Natural killer cell (primary cell): ENCODE data around the gene SLFNL1. TPM values are rescaled to one million over a fixed set of nuclear protein-coding genes. Genes with fewer than 3 reads are reported as not detected.

Source experiments
- ATAC-seq, 3 donors: fragments of 150-1000 bp in 2 of 3; fragments of 200-7000 bp in 1 of 3; cut with Tn5 transposase; 1 replicate in 1 of 3; 2 replicates in 2 of 3; pipeline ENCODE4 v1.10.0; 2021; ENCODE audit warnings: mild to moderate bottlenecking in 2 of 3, moderate library complexity in 2 of 3
- DNase-seq, 2 donors: peaks; one replicate each; pipeline versions ENCODE4 v3.0.0 to v3.0.0-alpha.2; 2013 to 2021; ENCODE audit warnings: mixed read lengths in 1 of 2
- H3K27ac ChIP-seq: one replicate; pipeline ENCODE4 v1.5.1; 2013; ENCODE audit warnings: mild to moderate bottlenecking, low read length
- H3K27me3 ChIP-seq: one replicate; pipeline ENCODE4 v1.6.1; 2013; ENCODE audit warnings: low read length; ENCODE audit not compliant: control insufficient read depth, insufficient read depth
- H3K36me3 ChIP-seq: one replicate; pipeline ENCODE4 v1.6.1; 2013; ENCODE audit warnings: low read length; ENCODE audit not compliant: control insufficient read depth, insufficient read depth
- H3K4me1 ChIP-seq: one replicate; pipeline ENCODE4 v1.6.1; 2013; ENCODE audit warnings: low read length; ENCODE audit not compliant: control insufficient read depth, insufficient read depth
- H3K4me3 ChIP-seq: one replicate; pipeline ENCODE4 v1.5.1; 2013; ENCODE audit warnings: low read length
- H3K9me3 ChIP-seq: one replicate; pipeline ENCODE4 v1.6.1; 2013; ENCODE audit warnings: low read length; ENCODE audit not compliant: control insufficient read depth, insufficient read depth
- H3K27ac Mint-ChIP-seq, 2 donors: one replicate each; pipeline ENCODE4 v1.8.0; 2022; ENCODE audit warnings: mild to moderate bottlenecking in 2 of 2, mixed read lengths in 2 of 2, moderate library complexity in 1 of 2
- H3K27me3 Mint-ChIP-seq, 2 donors: one replicate each; pipeline ENCODE4 v1.8.0; 2022; ENCODE audit warnings: low read depth in 2 of 2, mixed read lengths in 2 of 2
- H3K36me3 Mint-ChIP-seq: one replicate; pipeline ENCODE4 v1.8.0; 2022; ENCODE audit warnings: mixed read lengths
- H3K4me1 Mint-ChIP-seq, 2 donors: one replicate each; pipeline ENCODE4 v1.8.0; 2022; ENCODE audit warnings: mixed read lengths in 2 of 2
- H3K4me3 Mint-ChIP-seq: one replicate; pipeline ENCODE4 v1.8.0; 2022; ENCODE audit warnings: mild to moderate bottlenecking, moderate library complexity, mixed read lengths
- H3K9me3 Mint-ChIP-seq, 2 donors: one replicate each; pipeline ENCODE4 v1.8.0; 2022; ENCODE audit warnings: mixed read lengths in 2 of 2
- WGBS: methylation state at CpG from one replicate; pipeline ENCODE4 v1.1.7; 2013; ENCODE audit warnings: missing lambda C conversion rate; ENCODE audit not compliant: insufficient coverage; 5-methylcytosine and 5-hydroxymethylcytosine counted together
- intact Hi-C: fragments of 100-400 bp; cut with micrococcal nuclease; formaldehyde crosslinking; loops from one replicate; pipeline ENCODE4 v1.14.2; 2022
- total RNA-seq, 4 donors: library from RNA; stranded (reverse); fragments of 120-200 nt in 1 of 4; gene quantifications; one replicate each; pipeline versions ENCODE4 v1.2.3 to v1.2.4, GENCODE V29; 2013 to 2022
- TF ChIP-seq, protein P1 (sequence below): fragments of 200-600 bp; IDR thresholded peaks from one replicate; pipeline ENCODE4 v1.8.0; 2022; ENCODE audit warnings: antibody characterized with exemption

SLFNL1 gene
- total RNA-seq, 3 donors from 2014 or later (not counting 1 experiment from before 2014, with no cell fraction given) = 0.09 to 0.18 (median 0.09) TPM

DNA sequence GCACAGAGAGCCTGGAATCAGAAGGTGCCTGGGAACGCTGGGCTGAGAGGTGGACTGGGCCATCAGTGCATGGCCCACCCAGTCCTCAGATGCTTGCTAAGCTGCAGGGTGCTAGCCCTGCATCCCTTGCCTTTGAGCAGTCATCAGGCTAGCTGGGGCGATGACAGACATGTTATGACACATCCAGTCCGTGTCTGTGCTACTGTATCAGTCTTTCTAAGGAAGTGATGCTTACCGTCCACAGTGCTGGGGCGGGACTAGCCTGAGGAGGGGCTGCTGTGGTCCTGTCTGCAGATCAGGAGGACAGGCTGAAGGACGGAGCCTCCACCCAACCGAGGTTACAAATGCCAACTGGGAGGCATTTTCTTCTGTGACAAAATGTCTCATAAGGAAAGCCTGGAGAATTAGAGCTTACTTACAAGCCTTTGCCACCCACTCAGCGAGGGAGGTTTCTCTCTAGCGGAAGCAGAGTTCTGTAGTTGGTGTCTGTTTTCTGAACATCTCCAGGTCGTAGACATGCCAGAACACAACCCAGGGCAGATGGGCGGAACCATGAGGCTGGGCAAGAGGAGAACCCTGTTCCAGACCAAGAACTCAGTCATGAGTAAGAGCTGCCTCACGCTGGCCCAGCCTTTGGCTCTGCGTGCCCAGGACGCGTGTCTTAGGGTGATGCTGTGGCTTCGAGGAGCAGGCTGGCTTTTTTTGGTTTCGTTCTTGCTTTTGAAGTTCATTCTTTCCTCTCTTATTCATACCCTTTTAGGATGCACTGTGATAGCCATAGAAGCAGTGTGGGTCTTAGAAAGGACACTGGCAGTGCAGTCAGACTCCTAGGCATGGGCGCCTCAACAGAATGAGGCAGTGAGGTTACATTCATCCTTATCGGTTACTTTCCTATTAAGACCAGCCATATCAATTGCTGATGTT, 14.3 kb downstream of the SLFNL1 start:
- Histone ChIP-seq H3K27me3 (no peaks in the 10 kb centered on the region), H3K36me3 (peaks cover 65% of the 10 kb centered on the region), H3K27ac (no peak overlapping the region), H3K4me3 (no peak overlapping the region), H3K4me1 (peaks cover 12% of the 10 kb centered on the region), H3K9me3 (no peaks in the 10 kb centered on the region)
- no peak overlapping the region for H3K27ac Mint-ChIP-seq
- H3K4me1 Mint-ChIP-seq = peaks cover 14 to 18% of the 10 kb centered on the region in 2 donors
- DNase-seq (no peak), ATAC-seq (no peak)
- no peaks in the 10 kb centered on the region for H3K9me3 Mint-ChIP-seq
- TF ChIP-seq, protein P1, sequence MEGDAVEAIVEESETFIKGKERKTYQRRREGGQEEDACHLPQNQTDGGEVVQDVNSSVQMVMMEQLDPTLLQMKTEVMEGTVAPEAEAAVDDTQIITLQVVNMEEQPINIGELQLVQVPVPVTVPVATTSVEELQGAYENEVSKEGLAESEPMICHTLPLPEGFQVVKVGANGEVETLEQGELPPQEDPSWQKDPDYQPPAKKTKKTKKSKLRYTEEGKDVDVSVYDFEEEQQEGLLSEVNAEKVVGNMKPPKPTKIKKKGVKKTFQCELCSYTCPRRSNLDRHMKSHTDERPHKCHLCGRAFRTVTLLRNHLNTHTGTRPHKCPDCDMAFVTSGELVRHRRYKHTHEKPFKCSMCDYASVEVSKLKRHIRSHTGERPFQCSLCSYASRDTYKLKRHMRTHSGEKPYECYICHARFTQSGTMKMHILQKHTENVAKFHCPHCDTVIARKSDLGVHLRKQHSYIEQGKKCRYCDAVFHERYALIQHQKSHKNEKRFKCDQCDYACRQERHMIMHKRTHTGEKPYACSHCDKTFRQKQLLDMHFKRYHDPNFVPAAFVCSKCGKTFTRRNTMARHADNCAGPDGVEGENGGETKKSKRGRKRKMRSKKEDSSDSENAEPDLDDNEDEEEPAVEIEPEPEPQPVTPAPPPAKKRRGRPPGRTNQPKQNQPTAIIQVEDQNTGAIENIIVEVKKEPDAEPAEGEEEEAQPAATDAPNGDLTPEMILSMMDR = no peak
- H3K4me3 Mint-ChIP-seq = no peak overlapping the region
- no peaks in the 10 kb centered on the region for H3K27me3 Mint-ChIP-seq
- intact Hi-C loops = no loop called here
- WGBS = 96% methylated on average over 18 of the region's 19 CpGs
- H3K36me3 Mint-ChIP-seq = peaks cover 16% of the 10 kb centered on the region

DNA sequence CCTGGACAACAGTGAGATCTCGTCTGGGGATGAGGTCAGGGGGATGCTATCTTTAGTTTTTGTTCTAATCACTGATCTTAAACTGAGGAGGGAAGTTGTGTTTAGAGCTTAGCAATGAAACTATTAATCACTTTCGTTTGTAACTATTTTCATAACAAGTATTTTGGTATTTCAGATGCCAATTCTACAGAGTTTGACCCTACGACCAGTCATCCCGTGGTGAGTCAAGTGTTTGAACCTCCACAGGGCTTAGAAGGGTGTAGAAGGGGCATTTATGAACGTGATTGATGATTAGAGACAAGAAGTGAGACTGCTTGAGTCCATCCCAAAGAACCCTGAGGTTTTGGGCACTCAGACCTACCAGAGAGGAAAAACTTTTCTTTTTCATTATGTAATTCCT, 15.6 kb downstream of the SLFNL1 start:
- Mint-ChIP-seq H3K4me1 (peaks cover 14 to 22% of the 10 kb centered on the region in 2 donors), H3K27me3 (no peaks in the 10 kb centered on the region), H3K9me3 (no peaks in the 10 kb centered on the region), H3K4me3 (no peak overlapping the region), H3K27ac (no peak overlapping the region), H3K36me3 (peaks cover 16% of the 10 kb centered on the region)
- no peak overlapping the region for H3K4me3 ChIP-seq
- no peaks in the 10 kb centered on the region for H3K9me3 ChIP-seq
- intact Hi-C loops = no loop called here
- no peak for DNase-seq
- H3K4me1 ChIP-seq = peaks cover 12% of the 10 kb centered on the region
- WGBS = 81% methylated on average over 4 of the region's 5 CpGs
- ATAC-seq = no peak
- peaks cover 68% of the 10 kb centered on the region for H3K36me3 ChIP-seq
- H3K27ac ChIP-seq = no peak overlapping the region
- H3K27me3 ChIP-seq = no peaks in the 10 kb centered on the region
- TF ChIP-seq, protein P1 = no peak

DNA sequence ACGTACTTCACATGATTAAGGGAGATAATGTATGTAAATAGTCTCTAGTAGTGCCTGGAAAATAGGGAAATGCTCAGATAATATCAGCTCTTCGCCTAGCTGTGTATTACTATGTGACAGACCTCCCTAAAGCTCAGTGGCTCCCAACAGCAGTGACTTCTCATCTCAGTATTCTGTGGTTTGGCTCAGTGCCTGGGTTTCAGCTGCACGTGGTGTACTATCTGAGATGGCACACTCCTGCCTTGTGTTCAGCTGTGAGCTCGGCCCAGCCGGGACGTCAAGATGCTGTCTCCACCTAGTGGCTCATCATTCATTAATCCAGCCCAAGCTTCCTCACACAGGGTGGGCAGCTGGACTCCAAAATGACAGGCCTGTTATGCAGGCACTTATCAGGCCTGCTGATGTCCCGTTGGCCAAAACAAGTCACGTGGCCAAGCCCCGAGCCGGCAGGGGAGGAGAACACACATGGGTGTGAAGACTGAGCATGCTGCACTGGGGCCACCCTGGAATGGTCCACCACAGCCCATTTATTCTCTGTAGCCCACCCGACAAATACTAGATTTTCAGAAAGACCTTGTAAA, 17.8 kb downstream of the SLFNL1 start:
- H3K4me3 ChIP-seq = no peak overlapping the region
- TF ChIP-seq, protein P1 = peak; percentile 47
- peak overlapping the region; percentile 4 for H3K27ac ChIP-seq
- Mint-ChIP-seq H3K4me1 (peaks cover 18 to 22% of the 10 kb centered on the region in 2 donors), H3K36me3 (peaks cover 25% of the 10 kb centered on the region), H3K27me3 (no peaks in the 10 kb centered on the region), H3K4me3 (peak overlapping the region; percentile 9), H3K27ac (peak overlapping the region; percentile 65 to 70), H3K9me3 (no peaks in the 10 kb centered on the region)
- DNase-seq (peak; percentile 70 to 94), ATAC-seq (peak; percentile 94 to 97 (median 96))
- H3K36me3 ChIP-seq = peaks cover 64% of the 10 kb centered on the region
- H3K27me3 ChIP-seq = no peaks in the 10 kb centered on the region
- H3K9me3 ChIP-seq = no peaks in the 10 kb centered on the region
- intact Hi-C loops = loop anchor here (1.0 kb wide), 1 partner anchor 23 kb away; no protein-coding TSS in a partner anchor
- 19% methylated on average over 11 of the region's 11 CpGs for WGBS
- peaks cover 12% of the 10 kb centered on the region for H3K4me1 ChIP-seq
